ENCODE measurements around the gene ICA1.
A peak's percentile ranks its signal among the peaks of the same experiment; 100 is the strongest.

ICA1 gene

DNA sequence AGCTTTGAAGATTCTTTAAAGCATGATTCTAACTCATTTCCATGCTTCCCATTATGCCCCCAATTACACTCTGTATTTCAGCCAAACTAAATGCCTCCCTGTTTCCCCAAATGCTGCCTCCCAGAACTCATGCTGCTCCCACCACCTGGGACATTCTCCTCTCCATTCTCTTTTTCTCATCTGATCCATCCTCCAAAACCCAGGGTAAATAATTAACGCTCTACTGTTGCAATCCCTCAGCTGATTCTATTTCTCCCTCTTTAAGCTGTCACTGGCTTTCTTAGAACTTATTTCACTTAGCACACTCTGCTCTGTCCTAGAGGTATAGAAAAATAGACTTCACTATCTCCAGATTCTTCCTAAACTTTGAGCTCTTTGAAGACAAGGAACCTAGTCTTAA lies 104.7 kb downstream of the ICA1 start:
- no peak for DNase-seq

DNA sequence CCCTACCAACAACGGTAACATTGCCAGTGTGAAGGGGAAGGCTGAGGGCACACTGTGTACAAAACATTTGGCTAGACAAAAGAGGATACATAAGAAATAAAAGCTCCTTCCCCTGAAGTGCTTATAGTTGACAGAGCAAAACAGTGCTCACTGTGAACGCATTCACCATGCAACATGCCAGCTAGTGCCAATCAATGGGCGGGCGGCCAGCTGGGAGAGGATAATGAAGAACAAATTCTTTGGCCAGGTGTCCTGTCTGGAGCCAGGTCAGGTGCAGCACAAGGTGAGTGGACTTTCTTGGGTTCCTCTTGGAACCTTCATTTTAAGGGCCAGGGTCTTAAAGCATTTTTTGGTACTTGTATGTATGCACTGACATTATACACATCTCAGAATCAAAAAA lies 106.1 kb downstream of the ICA1 start:
- no peak for DNase-seq

DNA sequence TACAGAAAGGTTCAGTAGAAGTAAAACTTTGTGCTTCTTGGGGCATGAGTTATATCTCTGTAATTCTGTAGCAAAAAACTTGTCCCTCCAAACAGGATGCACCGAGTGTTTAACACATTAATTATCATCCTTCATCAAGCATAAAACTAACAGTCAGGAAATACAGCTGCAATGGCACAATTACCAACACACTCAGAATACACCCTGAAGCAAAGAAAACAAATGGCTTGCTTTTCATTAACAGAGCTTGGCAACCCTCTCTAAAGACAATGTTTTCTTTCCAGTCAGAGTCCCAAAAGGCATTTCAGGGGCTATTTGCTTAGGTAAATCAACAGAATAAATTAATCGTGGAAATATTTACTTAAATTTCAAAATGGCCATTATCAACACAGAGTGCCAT lies 107.7 kb downstream of the ICA1 start:
- DNase-seq, result no peak

DNA sequence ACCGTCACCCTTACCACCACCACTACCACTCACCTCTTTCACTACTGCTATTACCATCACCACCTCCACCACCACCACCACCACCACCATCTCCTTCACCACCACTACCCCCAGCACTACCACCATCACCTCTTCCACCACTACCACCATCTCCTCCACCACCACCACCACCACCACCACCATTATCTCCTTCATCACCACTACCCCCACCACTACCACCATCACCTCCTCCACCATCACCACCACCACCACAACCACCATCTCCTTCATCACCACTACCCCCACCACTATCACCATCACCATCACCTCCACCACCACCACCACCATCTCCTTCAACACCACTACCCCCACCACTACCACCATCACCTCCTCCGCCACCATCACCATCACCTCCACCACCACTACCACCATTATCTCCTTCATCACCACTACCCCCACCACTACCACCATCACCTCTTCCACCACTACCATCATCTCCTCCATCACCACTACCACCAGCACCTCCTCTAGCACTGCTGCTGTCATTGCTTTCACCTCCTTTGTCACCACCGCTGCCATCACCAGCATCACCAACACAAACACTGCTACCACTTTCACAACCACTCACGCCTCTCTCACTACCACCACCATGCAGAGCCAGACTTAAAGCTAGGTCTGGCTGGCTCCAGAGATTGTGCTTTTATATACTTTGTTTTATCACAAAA lies 109.3 kb downstream of the ICA1 start:
- no peak for DNase-seq

DNA sequence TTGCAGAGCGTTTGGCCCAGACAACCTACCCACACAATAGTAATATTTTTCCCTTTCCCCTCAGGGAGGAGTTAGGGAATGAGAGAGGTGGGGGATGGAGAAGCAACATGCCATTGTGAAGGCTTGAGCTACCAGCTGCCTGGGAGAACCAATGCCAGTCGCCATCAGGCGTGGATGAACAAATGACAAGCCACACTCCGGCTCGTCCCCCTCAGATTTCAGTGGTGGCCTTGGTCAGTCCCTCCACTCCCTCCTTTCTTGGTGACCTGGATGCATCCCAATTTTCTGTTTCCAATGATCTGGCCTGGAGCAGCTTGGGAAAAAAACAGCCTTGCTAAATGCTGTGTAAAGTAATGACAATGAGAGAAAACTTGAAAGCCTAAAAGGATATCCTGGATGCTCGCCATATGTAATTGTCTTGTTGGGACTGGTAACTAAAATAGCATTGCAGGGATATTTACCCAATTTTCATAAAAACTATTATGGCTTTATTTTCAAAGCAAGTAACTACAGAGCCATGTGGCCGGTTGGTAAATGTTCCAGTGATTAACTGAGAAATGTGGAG lies 110.7 kb downstream of the ICA1 start:
- DNase-seq, result no peak

DNA sequence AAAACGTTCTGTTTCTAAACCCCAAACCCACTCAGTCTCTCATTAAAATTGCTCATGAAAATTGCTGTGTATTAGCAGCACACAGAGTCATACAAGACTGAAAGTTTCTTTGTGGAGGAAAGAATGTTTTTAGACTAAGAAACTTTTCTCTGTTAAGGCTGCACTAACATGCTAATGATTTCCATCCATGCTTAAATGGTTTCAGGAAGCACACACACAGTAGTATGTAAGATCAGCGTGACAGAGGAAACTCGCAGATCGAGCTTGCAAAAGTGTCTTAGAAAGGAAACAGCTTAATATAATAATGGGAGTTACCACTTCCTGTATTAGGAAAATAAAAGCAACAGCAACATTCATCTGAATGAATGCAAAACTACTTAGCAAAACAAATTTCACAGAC lies 112.7 kb downstream of the ICA1 start:
- DNase-seq, result peak; percentile 88 to 89

DNA sequence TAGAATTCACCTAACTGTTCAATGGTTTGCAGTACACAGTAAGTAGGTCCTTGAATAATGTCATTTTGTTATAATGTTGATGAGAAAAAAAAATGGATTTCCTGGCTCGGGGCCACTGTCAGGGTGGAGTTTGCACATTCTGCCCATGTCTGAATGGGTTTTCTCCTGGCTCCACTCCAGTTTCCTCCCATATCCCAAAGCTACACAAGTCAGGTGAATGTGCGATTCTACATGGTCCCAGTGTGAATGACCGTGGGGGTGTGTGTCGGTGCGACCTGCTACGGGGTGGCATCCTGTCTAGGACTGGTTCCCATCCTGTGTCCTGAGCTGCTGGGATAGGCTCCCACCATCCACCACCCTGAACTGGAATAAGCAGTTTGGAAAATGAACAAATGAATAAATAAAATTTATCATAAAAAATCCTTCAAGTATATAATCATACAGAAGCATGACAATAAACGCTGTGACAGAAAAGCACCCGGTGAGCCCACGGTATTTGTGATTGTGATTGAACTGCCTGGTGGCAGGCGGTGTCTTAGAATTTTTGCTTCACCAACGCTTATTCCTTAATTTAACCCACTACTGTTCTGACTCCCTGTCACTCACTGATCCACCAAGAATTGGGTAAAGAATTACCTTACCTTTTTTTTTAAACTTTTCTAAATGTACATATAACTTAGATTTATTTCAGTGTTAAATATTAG lies 114.1 kb downstream of the ICA1 start:
- no peak for DNase-seq

DNA sequence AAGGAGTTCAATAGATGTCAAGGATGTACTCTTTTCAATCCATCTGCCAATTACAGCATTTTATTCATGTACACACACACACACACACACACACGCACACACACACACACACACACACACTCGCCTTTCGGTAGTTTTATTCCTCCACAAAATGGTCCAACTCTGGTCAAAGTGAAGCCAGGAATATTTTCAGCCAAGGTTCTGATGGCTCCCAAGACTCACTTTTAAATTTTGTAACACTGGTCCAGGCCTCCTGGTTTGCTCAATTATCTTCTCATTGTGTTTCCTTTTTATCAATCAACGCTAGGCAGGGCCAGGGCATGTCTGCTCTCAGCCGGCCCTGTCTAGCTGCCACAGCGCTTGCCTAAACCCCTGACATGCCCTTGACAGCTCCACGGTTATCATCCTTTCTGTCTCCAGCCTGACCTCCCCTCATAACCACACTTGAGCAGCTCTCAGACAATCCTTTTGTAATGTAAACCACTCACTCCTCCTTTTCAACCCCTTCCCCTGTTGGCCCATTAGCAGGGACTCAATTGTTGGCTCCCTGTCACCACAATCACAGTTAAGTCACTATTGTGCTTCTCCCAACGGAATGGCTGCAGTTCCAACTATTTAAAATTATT lies 115.1 kb downstream of the ICA1 start:
- no peak for DNase-seq

DNA sequence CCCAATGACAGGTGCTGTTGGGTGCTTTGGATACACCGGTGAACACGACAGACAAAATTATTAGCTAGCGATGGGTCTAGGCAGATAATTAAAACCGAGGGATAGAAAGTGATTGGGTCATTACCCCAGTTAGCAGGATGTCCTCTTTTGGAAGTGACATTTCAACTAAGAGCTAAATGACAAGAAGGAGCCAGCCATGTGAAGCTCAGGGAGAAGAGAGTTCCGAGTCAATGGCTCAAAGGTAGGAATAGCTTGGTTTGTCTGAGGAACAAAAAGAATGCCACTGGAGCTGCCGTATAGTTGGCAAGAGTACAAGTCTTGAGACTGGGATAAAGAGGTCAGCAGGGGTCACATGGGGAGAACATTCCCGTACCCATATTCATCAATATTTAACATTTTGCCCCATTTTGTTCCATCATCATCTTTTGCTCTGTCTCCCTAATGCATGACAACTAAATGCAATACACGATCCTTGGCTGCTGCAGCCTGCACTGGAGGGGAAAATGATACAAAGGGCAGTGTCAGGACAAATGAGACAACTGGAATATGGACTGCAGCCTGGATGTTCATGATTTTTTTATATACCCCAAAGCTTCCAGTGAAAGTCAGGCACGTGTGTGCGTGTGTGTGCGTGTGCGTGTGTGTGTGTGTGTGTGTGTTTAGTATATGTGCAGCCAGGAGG lies 115.7 kb downstream of the ICA1 start:
- DNase-seq, result no peak

DNA sequence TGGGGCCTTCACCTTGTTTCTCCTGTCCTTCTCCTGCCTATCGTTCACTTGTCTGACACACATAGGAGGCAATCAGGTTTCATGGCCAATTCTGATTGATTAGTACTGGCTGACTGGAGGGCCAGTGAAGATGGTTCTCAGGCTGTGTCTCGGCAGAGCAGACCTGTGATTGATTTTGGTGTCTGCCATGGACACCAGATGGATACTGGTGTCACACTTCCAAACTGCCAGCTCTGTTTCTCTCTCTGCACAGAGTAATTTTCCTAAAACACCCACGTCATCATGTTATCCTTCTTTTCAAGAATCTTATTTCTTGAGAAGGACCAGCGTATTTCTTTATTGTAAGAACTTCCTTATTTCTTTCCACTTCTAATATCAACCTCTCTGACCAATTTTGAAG lies 117.1 kb downstream of the ICA1 start:
- DNase-seq, result no peak

DNA sequence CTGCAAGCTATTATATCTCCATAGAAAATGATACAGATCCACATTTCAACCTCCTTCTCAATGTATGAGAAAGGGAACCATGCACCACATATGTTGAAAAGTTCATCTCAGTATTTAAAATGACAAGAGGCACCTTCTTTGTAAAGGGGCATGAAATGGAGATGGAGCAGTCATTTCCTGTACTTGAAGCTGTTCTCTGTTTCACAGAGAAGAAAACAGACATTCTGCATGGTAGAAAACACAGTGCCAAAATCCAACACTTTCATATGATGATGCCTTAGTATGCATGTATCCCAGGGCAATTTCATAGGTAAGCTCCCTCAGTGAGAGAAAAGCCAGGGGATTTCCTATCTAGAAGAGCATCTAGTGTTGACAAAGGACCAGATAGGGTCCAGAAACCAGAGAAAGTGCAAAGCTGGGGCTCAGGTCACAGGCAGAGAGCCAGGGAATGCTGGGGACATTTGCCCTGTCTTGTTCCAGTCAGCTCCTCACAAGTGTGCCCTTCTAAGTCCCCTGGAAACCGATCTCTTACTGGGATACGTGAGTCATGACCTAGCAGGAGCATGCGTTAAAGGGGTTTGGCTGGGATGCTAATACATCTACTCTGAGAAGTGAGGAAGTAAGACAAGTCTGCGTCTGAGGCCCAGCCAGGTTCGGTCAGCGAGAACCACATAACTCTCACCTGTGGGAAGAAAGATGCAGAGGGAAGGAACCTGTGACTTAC lies 118.7 kb downstream of the ICA1 start:
- DNase-seq, result no peak

DNA sequence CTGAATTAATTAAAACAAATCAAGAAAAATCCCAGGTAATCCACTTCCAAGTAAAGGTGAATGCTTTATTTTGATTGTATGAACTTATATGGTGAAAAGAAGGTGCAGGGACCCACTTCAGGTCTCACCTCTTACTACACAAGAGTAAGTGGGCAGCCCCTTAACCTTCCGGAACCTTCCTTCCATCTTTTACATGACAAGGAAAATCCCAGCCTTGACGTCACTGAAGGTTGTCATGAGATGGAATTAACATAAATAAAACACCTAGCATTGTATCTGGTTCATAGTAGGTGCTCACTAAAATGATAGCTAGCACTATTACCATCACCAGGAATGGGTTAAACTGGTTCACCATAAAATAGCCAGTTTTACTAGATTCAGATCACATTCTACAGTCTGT lies 119.5 kb downstream of the ICA1 start:
- DNase-seq, result no peak

DNA sequence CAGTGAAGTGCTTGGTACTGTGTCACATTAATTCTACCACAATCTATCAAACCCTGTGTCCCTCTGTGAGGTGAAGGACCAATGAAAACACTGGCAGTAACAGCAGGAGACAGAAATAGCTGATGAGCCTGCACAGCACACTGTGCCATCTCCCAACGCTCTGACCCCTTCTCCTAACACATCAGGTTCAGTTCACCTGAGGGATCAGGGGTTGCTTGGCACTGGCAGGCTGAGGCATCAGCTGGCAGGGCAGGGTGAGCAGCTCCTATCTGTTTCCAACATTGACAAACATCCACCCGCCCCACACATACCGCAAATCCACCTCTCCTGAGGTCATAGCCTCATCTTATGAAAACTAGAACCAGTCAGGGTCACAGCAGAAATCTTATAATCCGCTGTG lies 120.9 kb downstream of the ICA1 start:
- no peak for DNase-seq

DNA sequence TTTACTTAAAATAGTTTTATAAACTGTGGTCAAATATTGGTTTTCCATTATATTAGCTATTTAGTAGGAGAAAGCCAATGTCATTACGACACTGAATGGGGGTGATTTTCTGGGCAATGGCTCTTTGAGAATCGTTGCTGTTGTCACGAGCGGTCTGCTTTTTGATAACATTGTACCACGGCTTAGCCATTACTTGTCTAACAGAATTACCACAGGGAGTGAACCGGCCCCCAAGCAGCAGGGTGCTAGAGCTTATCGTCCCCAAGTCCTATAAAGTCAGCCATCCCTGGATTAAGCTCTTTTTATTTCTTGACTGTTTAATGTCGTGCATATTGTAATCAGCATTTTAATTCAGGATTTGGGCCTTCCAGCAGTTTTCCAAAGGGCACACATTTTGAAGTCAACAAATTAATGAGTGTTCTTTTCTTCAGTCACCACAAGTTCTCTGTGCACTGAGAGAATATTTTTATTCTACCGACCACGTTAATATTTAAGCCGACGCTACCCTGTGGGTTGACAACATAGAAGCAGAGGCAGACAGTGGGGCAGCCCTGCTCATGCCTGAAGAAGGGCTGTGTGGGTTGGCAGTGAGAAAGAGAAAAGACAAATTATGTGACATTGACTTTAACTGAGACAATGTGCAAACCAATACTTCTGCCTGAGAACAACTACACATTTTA lies 125.8 kb downstream of the ICA1 start:
- DNase-seq, result no peak

DNA sequence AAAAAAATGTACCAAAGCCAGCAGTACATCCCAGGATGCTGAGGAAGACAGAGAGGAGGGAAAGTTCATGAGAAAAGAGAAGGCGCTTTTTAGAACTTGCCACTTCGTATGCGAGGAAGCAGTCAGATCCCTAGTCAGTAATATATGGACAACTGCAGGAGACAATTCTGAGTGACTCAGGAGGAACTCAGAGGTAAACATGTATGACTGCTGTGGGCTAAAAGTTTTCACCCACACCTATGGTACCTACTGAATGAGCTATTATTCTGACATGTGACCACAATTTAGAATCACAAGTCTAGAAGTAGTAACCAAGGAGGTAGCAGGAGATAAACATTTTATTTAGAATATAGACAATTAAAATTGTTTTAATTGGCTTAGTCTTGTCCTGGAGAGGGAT lies 126.5 kb downstream of the ICA1 start:
- DNase-seq, result no peak

DNA sequence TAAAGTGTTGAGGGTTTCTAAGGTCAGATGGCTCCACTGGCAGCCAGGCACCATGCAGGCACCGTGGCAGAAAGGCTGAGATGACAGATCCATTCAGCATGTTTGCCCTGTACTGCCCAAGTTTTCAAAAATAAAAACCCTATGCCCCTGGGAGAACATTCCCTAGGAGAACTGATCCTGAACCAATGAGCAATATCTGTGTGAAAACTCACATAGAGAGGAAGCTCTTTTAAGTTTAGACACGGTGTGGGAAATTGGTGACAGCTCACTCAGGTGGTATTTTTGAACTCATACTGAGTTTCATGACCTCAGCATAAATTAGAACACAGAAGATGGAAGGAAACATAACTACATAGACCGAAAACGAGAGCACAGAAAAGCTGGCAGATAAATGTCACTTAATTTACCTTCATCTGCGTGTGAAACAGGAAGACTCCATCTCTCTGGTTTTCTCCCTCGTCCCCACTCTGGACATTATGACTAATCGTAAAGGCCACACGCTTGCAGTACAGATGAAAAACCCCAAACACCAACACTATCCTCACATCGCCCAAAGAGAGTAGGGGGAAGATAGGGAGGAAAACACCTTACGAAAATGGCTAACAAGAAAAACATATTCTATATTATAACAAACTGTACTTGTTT lies 127.8 kb downstream of the ICA1 start:
- DNase-seq, result no peak

DNA sequence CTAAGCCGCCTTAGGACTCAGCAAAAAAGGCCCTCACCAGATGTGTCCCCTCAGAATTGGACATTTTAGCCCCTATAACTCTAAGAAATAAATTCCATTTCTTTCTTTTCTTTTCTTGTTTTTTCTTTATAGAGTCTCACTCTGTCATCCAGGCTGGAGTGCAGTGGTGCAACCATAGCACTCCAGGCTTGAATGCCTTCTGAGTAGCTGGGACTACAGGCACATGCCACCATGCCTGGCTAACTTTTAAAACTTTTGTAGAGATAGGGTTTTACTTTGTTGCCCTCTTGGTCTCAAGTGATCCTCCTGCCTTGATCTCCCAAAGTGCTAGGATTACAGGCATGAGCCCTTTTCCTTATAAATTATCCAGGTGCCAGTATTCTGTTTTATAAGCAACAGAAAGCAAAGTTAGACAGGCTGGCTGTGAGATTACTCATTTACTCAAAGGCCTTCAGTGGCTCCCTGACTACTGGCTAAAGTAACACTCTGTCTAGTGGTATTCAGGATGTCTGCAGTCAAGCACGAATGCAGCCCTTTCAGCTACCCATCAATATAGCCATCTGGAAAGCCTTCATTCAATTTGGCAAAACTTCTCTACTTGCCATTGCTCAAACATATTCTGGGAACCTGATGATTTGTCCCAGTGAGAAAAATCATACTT lies 128.6 kb downstream of the ICA1 start:
- DNase-seq, result no peak

DNA sequence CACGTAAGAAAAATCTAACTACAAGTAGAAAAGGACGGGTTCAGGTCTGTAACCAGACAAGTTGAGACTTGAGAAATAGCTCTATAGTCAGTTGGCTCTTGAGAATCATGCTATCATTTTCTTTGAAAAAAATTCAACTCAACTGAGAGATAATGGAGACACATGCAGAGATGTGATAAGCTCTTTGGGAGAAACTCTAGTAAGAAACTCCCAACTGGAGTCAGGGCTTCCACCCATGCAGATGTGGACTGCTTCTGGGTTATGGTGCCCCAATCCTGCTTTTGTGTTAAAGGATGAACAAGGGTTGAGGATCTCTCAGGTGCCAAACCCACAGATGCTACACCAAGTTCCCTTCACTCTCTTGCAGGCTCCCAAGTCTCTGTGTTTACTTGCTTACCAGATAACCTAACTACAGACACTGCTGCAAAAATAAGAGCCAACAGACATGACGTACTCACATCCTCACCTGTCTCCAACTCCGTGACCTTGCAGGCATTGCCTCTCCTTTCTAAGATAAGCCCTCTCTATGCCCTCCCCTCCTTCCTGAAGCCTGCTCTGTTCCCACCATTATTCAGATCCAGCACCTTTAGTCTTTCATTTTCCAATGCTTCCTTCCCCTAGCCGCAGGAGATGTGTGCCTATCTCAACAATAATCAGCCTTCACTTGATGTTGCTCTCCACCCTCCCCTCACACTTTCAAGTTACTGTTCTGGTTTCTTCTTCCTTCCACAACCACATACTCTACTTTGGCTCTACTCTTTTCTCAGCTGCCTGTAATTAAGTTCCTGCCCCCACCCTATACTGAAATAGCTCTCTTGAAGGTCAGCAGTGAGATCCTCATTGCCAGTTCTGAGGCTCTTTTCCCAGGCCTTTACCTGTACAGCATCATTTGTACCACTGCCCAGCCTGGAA lies 130.0 kb downstream of the ICA1 start:
- no peak for DNase-seq

DNA sequence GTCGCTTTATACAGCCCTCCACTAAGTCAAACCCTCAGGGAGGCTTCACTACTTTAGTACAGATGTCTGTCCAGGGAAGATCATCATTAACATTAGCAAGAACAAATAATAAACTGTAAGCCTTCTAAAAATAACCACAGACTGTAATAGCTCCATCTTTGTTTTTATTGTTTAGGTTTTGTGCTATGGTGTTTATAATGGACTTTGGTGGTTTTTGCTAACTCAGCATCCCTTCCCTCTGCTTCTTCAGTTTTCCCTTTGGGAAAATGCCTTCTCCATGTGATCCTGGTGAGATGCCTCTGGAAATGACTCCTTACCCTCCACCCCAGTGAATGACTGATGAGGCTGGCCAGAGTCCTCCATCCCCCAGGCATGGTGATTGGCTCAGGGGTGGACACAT lies 131.3 kb downstream of the ICA1 start:
- DNase-seq, result no peak

DNA sequence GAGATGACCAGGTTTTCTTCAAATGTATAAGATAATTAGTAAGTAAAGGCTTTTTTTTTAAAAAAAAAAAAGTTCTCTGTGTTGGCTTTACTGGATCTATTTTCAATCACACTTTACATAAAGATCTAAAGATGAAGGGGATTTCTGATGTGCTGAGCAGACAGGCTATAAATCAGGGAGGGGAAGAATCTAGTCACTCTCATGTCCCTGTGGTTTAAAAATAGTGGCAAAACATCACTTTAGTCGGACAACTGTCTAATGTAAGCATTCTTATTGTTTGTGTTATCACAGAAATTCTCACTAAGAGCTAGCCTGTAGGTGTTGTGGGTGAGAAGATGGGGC lies 132.7 kb downstream of the ICA1 start:
- DNase-seq, result no peak

Measured in inflammatory macrophage (primary cell).